Lower leg skin (tissue), 3 donors: ENCODE data around the gene C22orf15.

Experiments used
- POLR2A ChIP-seq, 2 donors: fragments of 450-650 bp; IDR thresholded peaks; one replicate each; pipeline ENCODE4 v1.6.1; 2016 to 2017; ENCODE audit warnings: antibody characterized with exemption in 2 of 2, mild to moderate bottlenecking in 1 of 2, moderate library complexity in 1 of 2
- TF ChIP-seq, protein P1 (sequence below), 3 donors: fragments of 450-650 bp; IDR thresholded peaks; one replicate each; pipeline ENCODE4 v1.5.1; 2016; ENCODE audit warnings: antibody characterized with exemption in 3 of 3, mild to moderate bottlenecking in 3 of 3, moderate library complexity in 2 of 3

DNA sequence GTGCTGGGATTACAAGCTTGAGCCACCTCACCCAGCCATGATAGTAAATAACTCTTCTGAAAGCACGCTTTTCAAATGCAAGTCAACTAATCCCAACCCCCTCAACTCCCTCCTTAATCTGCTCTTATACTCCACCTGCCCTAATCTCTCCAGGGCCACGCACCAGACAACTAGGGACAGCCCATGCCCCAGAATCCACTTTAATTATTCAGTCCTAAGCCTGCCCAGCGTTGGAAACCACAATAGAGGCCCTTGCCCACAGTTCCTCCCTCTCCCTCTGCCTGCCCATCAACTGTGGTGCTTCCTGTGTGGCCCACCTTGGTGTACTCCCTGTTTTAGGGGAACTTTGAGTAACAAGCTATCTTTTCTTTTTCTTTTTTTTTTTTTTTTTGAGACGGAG, 5.9 kb upstream of the C22orf15 start:
- TF ChIP-seq, protein P1, sequence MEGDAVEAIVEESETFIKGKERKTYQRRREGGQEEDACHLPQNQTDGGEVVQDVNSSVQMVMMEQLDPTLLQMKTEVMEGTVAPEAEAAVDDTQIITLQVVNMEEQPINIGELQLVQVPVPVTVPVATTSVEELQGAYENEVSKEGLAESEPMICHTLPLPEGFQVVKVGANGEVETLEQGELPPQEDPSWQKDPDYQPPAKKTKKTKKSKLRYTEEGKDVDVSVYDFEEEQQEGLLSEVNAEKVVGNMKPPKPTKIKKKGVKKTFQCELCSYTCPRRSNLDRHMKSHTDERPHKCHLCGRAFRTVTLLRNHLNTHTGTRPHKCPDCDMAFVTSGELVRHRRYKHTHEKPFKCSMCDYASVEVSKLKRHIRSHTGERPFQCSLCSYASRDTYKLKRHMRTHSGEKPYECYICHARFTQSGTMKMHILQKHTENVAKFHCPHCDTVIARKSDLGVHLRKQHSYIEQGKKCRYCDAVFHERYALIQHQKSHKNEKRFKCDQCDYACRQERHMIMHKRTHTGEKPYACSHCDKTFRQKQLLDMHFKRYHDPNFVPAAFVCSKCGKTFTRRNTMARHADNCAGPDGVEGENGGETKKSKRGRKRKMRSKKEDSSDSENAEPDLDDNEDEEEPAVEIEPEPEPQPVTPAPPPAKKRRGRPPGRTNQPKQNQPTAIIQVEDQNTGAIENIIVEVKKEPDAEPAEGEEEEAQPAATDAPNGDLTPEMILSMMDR (IDR thresholded peaks at IDR 0.05): no peak
- TF ChIP-seq POLR2A (IDR thresholded peaks at IDR 0.05): no peak
